K562 (cell line): ENCODE measurements around the gene CIB1. TPM values are rescaled to one million over a fixed set of nuclear protein-coding genes. Genes with fewer than 3 reads are reported as not detected.
A peak's percentile ranks its signal among the peaks of the same experiment; 100 is the strongest.

ENCODE experiments used
- ARID4B ChIP-seq: sonication (generic); formaldehyde crosslinking; IDR thresholded peaks from 2 replicates; pipeline ENCODE4 v1.8.0; 2022; ENCODE audit warnings: mild to moderate bottlenecking, missing genetic modification reagents
- BRD9 ChIP-seq: fragments of 450-650 bp; IDR thresholded peaks from 2 replicates; pipeline ENCODE4 v1.6.1; 2018; ENCODE audit warnings: low read depth; ENCODE audit not compliant: partially characterized antibody
- MCM5 ChIP-seq: fragments of 450-650 bp; IDR thresholded peaks from 2 replicates; pipeline ENCODE4 v1.6.1; 2016; ENCODE audit warnings: low read depth
- MECOM ChIP-seq: fragments of 250-450 bp; sonication (Bioruptor Pico); IDR thresholded peaks from 2 replicates; pipeline ENCODE4 v1.8.0; 2022; ENCODE audit warnings: inconsistent platforms
- MYNN ChIP-seq, 2 experiments: sonication (generic); formaldehyde crosslinking in 1 of 2; IDR thresholded peaks; 2 replicates each; pipeline versions ENCODE4 v1.5.0 to v1.6.1; 2016 to 2020; ENCODE audit warnings: antibody characterized with exemption in 1 of 2, missing genetic modification reagents in 1 of 2
- OTX1 ChIP-seq: fragments of 450-650 bp; formaldehyde crosslinking; IDR thresholded peaks from 2 replicates; pipeline ENCODE4 v1.4.0; 2022; ENCODE audit warnings: mild to moderate bottlenecking
- PHB2 ChIP-seq: fragments of 450-650 bp; IDR thresholded peaks from 2 replicates; pipeline ENCODE4 v1.6.1; 2017; ENCODE audit warnings: low read depth
- POLR2G ChIP-seq: fragments of 200-400 bp; formaldehyde crosslinking; IDR thresholded peaks from 2 replicates; pipeline ENCODE4 v1.6.1; 2017; ENCODE audit warnings: low read depth, mild to moderate bottlenecking, antibody characterized with exemption, low read length, moderate library complexity
- TCF7 ChIP-seq: sonication (generic); IDR thresholded peaks from 2 replicates; pipeline ENCODE4 v1.6.1; 2016; ENCODE audit warnings: antibody characterized with exemption, borderline replicate concordance
- TEAD2 ChIP-seq: fragments of 450-650 bp; IDR thresholded peaks from 2 replicates; pipeline ENCODE4 v1.6.1; 2016; ENCODE audit warnings: missing genetic modification characterization, control low read depth, missing compliant biosample characterization
- ZBTB40 ChIP-seq, 2 experiments: fragments of 450-650 bp in 1 of 2; sonication (generic) in 1 of 2; formaldehyde crosslinking in 1 of 2; IDR thresholded peaks; 2 replicates each; pipeline versions ENCODE4 v1.7.1 to v1.9.0; 2016 to 2022; ENCODE audit warnings: inconsistent platforms in 1 of 2, mild to moderate bottlenecking in 1 of 2, missing genetic modification reagents in 1 of 2
- ZFPM2 ChIP-seq: fragments of 250-450 bp; sonication (Bioruptor Pico); IDR thresholded peaks from 2 replicates; pipeline ENCODE4 v1.5.1; 2022; ENCODE audit warnings: mild to moderate bottlenecking
- ZNF324 ChIP-seq: fragments of 250-450 bp; sonication (Bioruptor Pico); IDR thresholded peaks from 2 replicates; pipeline ENCODE4 v1.4.0; 2020; ENCODE audit warnings: mild to moderate bottlenecking
- ZNF57 ChIP-seq: fragments of 450-650 bp; formaldehyde crosslinking; IDR thresholded peaks from 2 replicates; pipeline ENCODE4 v1.4.0; 2020; ENCODE audit warnings: mild to moderate bottlenecking, moderate library complexity
- ZNF780A ChIP-seq: fragments of 250-450 bp; sonication (Bioruptor Pico); IDR thresholded peaks from 2 replicates; pipeline ENCODE4 v1.5.0; 2021; ENCODE audit warnings: mild to moderate bottlenecking
- polyA plus RNA-seq, 8 experiments: library from polyadenylated mRNA; depleted of rRNA in 4 of 8; stranded (reverse) in 5 of 8; unstranded in 3 of 8; fragments of >200 nt; fragmentation: Nextera tagmentation in 2 of 8; fragmentation: Illumina TruSeq in 1 of 8; extraction: Ambion mirVana in 2 of 8; extraction: Trizol in 1 of 8; gene quantifications; 2 replicates each; pipeline versions ENCODE4 v1.2.1 to v1.2.3, GENCODE V29; 2011 to 2014; ENCODE audit warnings: inconsistent platforms in 1 of 8, missing spikeins in 1 of 8
- total RNA-seq, 7 experiments: library from RNA; depleted of rRNA in 6 of 7; stranded (reverse); fragments of >200 nt in 6 of 7; fragmentation: Illumina TruSeq in 2 of 7; extraction: Trizol in 2 of 7; gene quantifications; 2 replicates each; pipeline versions ENCODE4 v1.2.1 to v1.2.3, GENCODE V29; 2011 to 2021; ENCODE audit warnings: low replicate concordance in 1 of 7

The CIB1 gene
- total and polyA plus RNA-seq, 9 of the 15 experiments (the other 6 are each of a cell fraction or from before 2014, with no cell fraction given): 14.9 to 136 (median 64.5) TPM

GRCh38 chr15:90265271-90266060 is 31.7 kb upstream of the CIB1 start, which contains the start of gene NGRN (continued):
- peak; percentile 98 for TF ChIP-seq POLR2G
- no peak for TF ChIP-seq ZNF57 (CRISPR knock-in tag)
- no peak for TF ChIP-seq PHB2
- no peak for TF ChIP-seq ZNF780A (CRISPR knock-in tag)
- no peak for TF ChIP-seq BRD9
- TF ChIP-seq TEAD2: no peak
- TF ChIP-seq OTX1 (CRISPR knock-in tag): no peak
- no peak for TF ChIP-seq ZFPM2 (CRISPR knock-in tag)
- no peak; the same call in 1 of the 2 replicates for TF ChIP-seq ZNF324
- no peak for TF ChIP-seq MECOM (CRISPR knock-in tag)
- peak; percentile 72; the same call in 1 of the 2 replicates for TF ChIP-seq ARID4B
- no peak for TF ChIP-seq TCF7
- TF ChIP-seq ZBTB40 (IDR thresholded peaks at IDR 0.05): peak; percentile 96
- TF ChIP-seq ZBTB40 (CRISPR knock-in tag; IDR thresholded peaks at IDR 0.05): no peak
- TF ChIP-seq MYNN (IDR thresholded peaks at IDR 0.05): 0 out of 2 replicates have a peak, but pooled peaks have one; percentile 45
- TF ChIP-seq MYNN (CRISPR knock-in tag; IDR thresholded peaks at IDR 0.05): no peak
- no peak for TF ChIP-seq MCM5
